ENCODE measurements around the gene C16orf86. TPM values are rescaled to one million over a fixed set of nuclear protein-coding genes. Genes with fewer than 3 reads are reported as not detected.

The C16orf86 gene
- total RNA-seq, 4 donors from 2014 or later: 5.1 to 8.5 (median 7.3) TPM

GRCh38 chr16:67669499-67670101, 3.0 kb downstream of the C16orf86 start:
- no peak for DNase-seq
- Histone ChIP-seq H3K4me3 (no peak overlapping the region), H3K36me3 (no peaks in the 10 kb centered on the region), H3K9me3 (no peaks in the 10 kb centered on the region), H3K27me3 (no peaks in the 10 kb centered on the region), H3K4me1 (peaks cover 29 to 35% of the 10 kb centered on the region in 2 donors), H3K27ac (no peak overlapping the region)
- intact Hi-C loops (cut with DNase I; ENCODE audit: low total_unique reads) (loop anchor here (5.0 to 10.0 kb wide), 2 partner anchors 255 to 373 kb away; no protein-coding TSS in a partner anchor), in situ Hi-C loops (cut with MboI; ENCODE audit: low sequenced_read_pairs in 4 of 4) (loop anchor here in 2 of 4 donors (10.0 kb wide), 2 partner anchors 115 to 145 kb away; partner anchors contain the start of gene RIPOR1 (in 1 of the 2))
- TF ChIP-seq CTCF (IDR thresholded peaks at IDR 0.05 in 4 of 5, conservative IDR thresholded peaks at IDR 0.05 in 1 of 5) (no peak), POLR2A (IDR thresholded peaks at IDR 0.05) (no peak)
- ATAC-seq: no peak

- Histone ChIP-seq H3K4me3 (no peak overlapping the region), H3K27me3 (no peaks in the 10 kb centered on the region), H3K36me3 (no peaks in the 10 kb centered on the region), H3K27ac (no peak overlapping the region), H3K4me1 (peaks cover 20 to 28% of the 10 kb centered on the region in 2 donors), H3K9me3 (no peaks in the 10 kb centered on the region)
- ATAC-seq: no peak
- in situ Hi-C loops (cut with MboI; ENCODE audit: low sequenced_read_pairs in 4 of 4) (no loop called here), intact Hi-C loops (cut with DNase I; ENCODE audit: low total_unique reads) (loop anchor here (1.0 to 10.0 kb wide), 4 partner anchors 46 to 370 kb away; partner anchors contain the start of gene GFOD2)
- TF ChIP-seq CTCF (IDR thresholded peaks at IDR 0.05 in 4 of 5, conservative IDR thresholded peaks at IDR 0.05 in 1 of 5) (no peak), POLR2A (IDR thresholded peaks at IDR 0.05) (no peak)
- no peak for DNase-seq
These were observed 5.7 kb downstream of the C16orf86 start for GRCh38 chr16:67672306-67672705.

GRCh38 chr16:67672739-67673662, 6.4 kb downstream of the C16orf86 start:
- in situ Hi-C loops (cut with MboI; ENCODE audit: low sequenced_read_pairs in 4 of 4): no loop called here
- Histone ChIP-seq H3K36me3 (no peaks in the 10 kb centered on the region), H3K27me3 (no peaks in the 10 kb centered on the region), H3K27ac (peak overlapping the region; percentile 50 to 80 (median 73)), H3K4me3 (no peak overlapping the region), H3K4me1 (peaks cover 13 to 21% of the 10 kb centered on the region in 2 donors), H3K9me3 (no peaks in the 10 kb centered on the region)
- ATAC-seq (peak; percentile 38 to 51), DNase-seq (peak; percentile 40 to 57)
- intact Hi-C loops (cut with DNase I; ENCODE audit: low total_unique reads): loop anchor here (1.0 to 10.0 kb wide), 4 partner anchors 46 to 369 kb away; partner anchors contain the start of gene GFOD2
- TF ChIP-seq CTCF (IDR thresholded peaks at IDR 0.05 in 4 of 5, conservative IDR thresholded peaks at IDR 0.05 in 1 of 5): peak; percentile 63 to 82 (median 74)
- TF ChIP-seq POLR2A (IDR thresholded peaks at IDR 0.05): no peak

- peaks cover 10 to 23% of the 10 kb centered on the region in 2 donors for H3K4me1 ChIP-seq
- no peak for TF ChIP-seq POLR2A (IDR thresholded peaks at IDR 0.05)
- TF ChIP-seq CTCF (IDR thresholded peaks at IDR 0.05 in 4 of 5, conservative IDR thresholded peaks at IDR 0.05 in 1 of 5): no peak
- DNase-seq: peak in 1 of 2 donors; percentile 46
- H3K36me3 ChIP-seq: no peaks in the 10 kb centered on the region
- H3K9me3 ChIP-seq: no peaks in the 10 kb centered on the region
- H3K27me3 ChIP-seq: no peaks in the 10 kb centered on the region
- ATAC-seq: peak; percentile 46 to 47
- peak overlapping the region; percentile 50 to 80 (median 73) for H3K27ac ChIP-seq
- in situ Hi-C loops (cut with MboI; ENCODE audit: low sequenced_read_pairs in 4 of 4): no loop called here
- intact Hi-C loops (cut with DNase I; ENCODE audit: low total_unique reads): loop anchor here (2.0 to 10.0 kb wide), 3 partner anchors 45 to 368 kb away; partner anchors contain the start of gene GFOD2
- H3K4me3 ChIP-seq: no peak overlapping the region
These were observed 7.3 kb downstream of the C16orf86 start for GRCh38 chr16:67673712-67674580.
